Ishikawa (cell line): ENCODE measurements around the gene FRS2.

ENCODE experiments used
- NFIC ChIP-seq: IDR thresholded peaks from 2 replicates; pipeline ENCODE4 v1.6.1; 2012
- RAD21 ChIP-seq: IDR thresholded peaks from 2 replicates; pipeline ENCODE4 v1.6.1; 2012; ENCODE audit warnings: low read depth
- TAF1 ChIP-seq: IDR thresholded peaks from 2 replicates; pipeline ENCODE4 v1.6.1; 2012; ENCODE audit warnings: low read depth, mild to moderate bottlenecking
- YY1 ChIP-seq: IDR thresholded peaks from 2 replicates; pipeline ENCODE4 v1.6.1; 2012; ENCODE audit warnings: low read depth
- ZBTB7A ChIP-seq: IDR thresholded peaks from 2 replicates; pipeline ENCODE4 v1.6.1; 2012; ENCODE audit warnings: low read depth
- TF ChIP-seq, protein P1 (sequence below): IDR thresholded peaks from 2 replicates; pipeline ENCODE4 v1.6.1; 2012; ENCODE audit warnings: low read depth, mild to moderate bottlenecking
- TF ChIP-seq, protein P2 (sequence below): IDR thresholded peaks from 2 replicates; pipeline ENCODE4 v1.6.1; 2012

DNA sequence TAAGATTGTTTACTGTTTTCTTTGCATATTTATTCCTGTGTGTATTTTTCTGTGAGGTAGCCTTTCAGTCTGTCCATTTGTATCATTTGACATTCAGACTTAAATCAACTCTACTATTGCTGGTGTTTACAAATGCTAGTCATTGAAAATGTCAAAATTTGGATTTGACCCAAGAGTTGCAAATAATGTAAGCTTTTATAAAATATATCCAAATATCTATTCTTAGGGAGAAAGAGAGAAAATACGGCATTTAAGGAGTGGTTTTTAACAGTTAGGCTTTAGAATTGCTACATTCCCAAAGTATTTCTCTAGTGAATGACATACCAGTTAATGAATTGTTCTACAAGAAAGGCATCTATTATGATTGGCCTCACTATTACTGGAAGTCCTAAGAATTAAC, 37.9 kb downstream of the FRS2 start:
- TF ChIP-seq NFIC (no peak), TAF1 (no peak), RAD21 (no peak), YY1 (no peak), ZBTB7A (no peak)
- TF ChIP-seq, protein P1, sequence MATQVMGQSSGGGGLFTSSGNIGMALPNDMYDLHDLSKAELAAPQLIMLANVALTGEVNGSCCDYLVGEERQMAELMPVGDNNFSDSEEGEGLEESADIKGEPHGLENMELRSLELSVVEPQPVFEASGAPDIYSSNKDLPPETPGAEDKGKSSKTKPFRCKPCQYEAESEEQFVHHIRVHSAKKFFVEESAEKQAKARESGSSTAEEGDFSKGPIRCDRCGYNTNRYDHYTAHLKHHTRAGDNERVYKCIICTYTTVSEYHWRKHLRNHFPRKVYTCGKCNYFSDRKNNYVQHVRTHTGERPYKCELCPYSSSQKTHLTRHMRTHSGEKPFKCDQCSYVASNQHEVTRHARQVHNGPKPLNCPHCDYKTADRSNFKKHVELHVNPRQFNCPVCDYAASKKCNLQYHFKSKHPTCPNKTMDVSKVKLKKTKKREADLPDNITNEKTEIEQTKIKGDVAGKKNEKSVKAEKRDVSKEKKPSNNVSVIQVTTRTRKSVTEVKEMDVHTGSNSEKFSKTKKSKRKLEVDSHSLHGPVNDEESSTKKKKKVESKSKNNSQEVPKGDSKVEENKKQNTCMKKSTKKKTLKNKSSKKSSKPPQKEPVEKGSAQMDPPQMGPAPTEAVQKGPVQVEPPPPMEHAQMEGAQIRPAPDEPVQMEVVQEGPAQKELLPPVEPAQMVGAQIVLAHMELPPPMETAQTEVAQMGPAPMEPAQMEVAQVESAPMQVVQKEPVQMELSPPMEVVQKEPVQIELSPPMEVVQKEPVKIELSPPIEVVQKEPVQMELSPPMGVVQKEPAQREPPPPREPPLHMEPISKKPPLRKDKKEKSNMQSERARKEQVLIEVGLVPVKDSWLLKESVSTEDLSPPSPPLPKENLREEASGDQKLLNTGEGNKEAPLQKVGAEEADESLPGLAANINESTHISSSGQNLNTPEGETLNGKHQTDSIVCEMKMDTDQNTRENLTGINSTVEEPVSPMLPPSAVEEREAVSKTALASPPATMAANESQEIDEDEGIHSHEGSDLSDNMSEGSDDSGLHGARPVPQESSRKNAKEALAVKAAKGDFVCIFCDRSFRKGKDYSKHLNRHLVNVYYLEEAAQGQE, result no peak
- TF ChIP-seq, protein P2, sequence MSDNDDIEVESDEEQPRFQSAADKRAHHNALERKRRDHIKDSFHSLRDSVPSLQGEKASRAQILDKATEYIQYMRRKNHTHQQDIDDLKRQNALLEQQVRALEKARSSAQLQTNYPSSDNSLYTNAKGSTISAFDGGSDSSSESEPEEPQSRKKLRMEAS, result no peak
